Nucleus accumbens (tissue), 56 donors: ENCODE measurements around the gene MBNL2.
"Not testable (repeated sequence)": the region's sequence is repeated elsewhere in the genome, so short reads cannot be mapped to it uniquely, and the experiment has no call there.

ENCODE experiments used
- DNase-seq, 56 donors: peaks; one replicate each; lab custom pipeline; 2025; lab: John Stamatoyannopoulos, UW

MBNL2 gene

DNA sequence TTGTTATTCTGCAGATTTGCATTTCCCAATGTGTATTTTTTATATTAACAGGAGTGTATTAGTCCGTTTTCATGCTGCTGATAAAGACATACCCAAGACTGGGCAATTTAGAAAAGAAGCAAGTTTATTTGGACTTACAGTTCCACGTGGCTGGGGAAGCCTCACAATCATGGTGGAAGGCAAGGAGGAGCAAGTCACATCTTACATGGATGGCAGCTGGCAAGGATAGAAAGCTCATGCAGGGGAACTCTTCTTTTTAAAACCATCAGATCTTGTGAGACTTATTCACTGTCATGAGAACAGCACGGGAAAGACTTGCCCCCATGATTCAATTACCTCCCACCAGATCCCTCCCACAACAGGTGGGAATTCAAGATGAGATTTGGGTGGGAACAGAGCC is 14.9 kb upstream of the MBNL2 start:
- not testable (repeated sequence) for DNase-seq

DNA sequence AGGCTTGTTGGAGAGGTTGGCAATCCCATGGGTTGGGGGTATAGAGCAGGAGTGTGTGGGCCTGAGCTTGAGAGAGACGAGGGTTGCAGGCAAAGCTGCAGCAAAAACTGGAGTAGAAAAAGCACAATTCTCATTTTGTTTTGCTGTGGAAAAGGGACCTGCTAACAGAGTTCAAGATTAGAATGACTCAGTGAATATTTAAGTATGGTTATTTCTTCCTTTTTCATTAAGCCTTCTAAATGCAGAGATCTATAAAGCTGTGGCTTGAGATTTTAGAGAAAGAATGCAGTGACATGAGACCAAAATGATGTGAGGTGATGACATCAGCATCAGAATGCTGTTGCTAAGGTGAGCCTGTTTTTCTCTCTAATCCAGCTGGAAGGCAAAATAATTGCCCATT is 10.8 kb upstream of the MBNL2 start:
- peak in 5 of 56 donors; percentile 15 to 27 (median 25) for DNase-seq

DNA sequence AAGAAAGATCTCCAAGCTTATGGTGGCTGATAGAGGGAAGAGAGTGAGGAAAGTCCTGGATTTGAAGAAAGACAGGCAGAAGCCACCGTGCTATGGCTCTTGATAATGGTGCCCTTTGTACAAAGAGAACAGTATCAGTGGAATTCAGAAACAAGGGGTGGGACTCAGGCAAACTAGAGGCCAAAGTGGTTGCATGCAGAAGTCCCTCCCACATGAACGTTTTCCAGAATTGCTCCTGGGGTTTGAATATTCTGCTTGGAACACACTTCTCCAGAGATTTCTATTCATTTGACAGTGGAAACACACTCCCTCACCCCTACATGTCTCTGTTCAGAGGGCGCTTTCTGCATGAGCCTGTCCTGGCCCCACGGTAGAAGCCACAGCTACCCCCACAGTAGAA is 10.1 kb upstream of the MBNL2 start:
- DNase-seq, result peak in 25 of 56 donors; percentile 14 to 68 (median 37)

DNA sequence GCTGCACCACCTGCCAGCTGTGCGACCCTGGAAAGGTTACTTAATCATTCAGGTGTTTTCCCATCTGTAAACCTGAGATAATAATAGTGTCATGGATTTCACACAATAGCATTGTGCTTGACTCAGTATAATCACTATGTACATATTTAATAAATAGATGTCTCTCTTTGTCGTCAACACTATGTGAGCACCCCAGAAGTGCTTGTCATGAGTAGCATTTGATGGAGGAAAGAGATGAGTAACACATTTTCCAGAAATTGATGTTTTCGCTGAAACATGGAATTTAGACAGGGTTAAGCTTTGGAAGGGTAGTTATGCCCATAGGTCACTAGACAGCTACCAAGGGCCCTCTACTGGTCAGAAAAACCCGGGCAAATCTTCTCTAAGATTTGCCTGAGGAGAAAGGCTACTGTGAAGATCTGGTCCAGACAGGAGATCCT is 9.5 kb upstream of the MBNL2 start:
- DNase-seq, result peak in 17 of 56 donors; percentile 6 to 64 (median 26)

DNA sequence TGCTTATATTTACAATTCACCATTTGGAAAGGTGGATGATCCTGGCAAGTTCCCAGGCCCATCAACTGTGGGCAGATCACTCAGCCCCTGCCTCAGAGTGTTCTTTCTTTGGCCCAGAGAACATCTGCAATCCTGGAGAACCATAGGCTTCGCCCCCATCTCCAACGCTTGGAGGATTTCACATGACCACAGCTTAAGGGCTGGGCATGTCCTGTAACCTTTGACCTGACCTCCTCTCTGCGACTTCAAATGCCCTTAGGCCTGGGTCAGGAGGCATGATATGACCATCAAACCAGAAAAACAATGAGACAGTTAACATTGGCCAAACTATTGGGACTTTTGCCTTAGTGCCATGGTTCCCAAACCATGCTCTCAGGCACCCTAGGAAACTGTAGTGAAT is 7.2 kb upstream of the MBNL2 start:
- no peak for DNase-seq

DNA sequence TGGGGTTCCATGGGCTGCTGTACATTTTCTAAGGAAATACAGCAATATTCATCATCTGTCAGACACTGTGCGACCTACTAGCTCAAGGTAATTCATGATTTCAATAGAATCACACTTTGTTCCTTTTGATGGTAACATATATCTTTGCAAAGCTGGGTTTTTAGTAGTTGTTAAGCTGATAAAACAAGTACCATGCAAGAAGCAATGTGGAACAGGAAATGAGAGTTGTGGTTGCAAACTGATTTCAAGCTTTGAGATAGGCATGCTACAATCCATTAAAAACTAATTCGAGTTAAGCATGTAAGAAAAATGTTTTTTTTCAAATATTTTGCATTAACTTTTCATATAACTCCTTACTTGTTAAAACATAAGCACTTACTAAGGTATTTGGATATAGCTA is 6.8 kb upstream of the MBNL2 start:
- no peak for DNase-seq

DNA sequence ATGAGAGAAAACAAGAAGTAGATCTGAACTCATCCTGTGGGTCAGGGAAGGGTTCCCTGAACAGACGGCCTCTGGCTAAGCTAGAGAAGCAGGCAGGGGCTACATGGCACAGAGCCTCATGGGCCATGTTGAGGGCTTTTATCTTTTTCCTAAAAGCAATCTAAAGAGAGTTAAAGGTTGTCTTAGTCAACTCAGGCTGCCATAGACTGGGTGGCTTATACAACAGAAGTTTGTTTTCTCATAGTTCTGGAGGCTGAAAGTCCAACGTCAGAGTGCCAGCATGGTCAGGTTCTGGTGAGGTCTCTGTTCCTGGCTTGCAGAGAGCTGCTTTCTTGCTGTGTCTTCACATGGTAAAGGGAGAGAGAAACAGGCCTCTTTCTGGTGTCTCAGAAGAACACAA is 2.9 kb upstream of the MBNL2 start:
- DNase-seq, result no peak

DNA sequence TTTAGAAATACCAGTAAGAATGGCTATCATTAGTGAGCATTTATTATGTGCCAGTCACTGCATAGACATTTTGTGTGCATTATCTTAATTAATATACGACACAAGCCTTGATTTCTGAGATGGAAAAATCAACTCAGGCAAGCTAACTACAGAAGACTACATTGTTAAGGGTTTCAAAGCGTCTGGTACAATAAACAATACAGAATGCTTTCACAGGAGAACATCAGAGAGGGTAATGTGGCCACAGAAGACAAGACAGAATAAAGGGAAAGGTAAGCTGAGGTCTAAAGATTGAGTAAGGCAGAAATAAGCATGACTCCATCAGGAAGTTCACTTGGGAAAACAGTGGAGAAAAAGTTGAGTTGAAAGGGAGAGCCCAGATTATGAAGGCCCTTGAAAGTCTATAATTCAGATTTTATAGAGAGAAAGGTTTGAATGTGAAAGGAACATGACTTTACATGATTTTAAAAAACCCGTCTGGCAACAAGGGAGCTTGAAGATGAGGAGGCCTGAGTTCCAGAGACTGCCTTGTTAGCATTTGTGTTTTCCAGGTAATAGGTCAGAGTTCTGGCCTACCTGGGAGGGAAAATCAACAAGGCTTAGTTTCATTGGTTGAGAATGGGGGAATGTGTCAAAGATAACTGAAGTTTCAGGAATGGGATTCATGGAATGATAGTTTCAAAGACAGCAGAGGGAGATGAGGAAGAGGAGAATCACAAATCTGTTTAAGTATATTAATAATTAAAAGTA is 1.8 kb upstream of the MBNL2 start:
- no peak for DNase-seq

DNA sequence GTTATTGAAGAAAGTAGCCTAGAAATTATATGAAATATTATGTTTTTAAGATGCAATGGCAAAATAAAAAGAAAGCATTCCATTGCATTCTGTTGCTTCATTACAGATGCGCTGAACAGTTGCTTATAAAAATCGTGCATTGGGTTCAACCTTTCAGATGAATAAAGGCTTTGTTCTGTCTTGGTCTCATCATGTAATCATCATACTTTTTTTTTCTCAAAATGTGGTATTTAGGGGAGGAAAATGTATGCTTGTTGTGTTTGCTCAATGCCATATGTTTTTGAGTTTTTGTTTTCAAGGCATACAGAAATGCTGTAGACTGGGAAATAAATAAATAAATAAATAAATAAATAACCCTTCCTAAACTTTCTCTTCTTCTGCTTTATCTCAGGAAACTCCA is 1.1 kb upstream of the MBNL2 start:
- no peak for DNase-seq

DNA sequence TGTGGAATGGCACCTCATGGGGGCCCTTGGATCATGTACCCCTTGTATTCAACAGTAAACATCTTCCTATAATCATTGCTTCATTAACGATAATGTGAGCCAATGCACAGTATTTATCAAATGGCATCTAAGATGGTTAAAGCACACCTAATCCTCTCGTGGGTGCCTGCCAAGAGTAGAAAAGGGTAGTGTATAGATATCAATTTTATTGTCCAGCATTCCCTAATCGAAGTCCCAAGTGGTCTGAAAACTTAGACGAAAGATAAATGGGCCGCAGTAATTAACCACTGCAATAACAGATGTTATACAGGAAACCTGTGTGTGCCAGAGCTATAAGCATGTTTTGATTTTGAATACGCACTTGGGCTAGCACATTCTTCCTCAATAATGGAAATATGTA is 667 bp upstream of the MBNL2 start:
- no peak for DNase-seq

DNA sequence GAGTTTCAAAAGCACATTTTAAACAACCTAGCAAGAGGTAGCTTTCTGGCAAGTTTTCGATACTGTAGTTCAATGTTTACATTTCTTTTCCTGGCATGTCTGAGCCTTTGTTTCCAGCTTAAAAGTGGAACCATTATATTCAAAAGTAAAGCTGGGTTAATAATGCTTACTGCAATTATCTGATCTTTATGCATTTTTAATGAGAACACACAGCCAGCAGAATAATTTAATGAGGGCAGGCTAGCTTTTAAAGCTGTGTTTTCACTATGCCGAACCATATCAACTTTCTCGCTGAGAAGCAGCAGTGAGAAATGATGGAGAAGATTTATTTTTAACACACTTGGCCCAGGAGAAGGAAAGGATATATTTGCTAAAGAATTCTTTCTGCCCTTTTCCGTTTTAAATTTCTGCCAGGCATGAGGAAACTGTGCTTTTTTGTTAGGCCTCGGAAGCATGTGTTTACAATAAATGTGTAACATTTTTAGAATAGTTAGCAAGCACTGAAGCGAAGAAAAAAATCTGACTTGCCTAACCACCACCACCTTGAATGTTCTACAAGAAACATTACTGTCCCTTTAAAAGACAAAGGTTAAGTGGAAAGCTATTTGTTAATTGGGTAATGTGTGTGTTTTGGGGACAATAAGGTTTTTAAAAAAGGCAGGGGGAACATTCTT is 1.0 kb downstream of the MBNL2 start:
- peak in 1 of 56 donors; percentile 21 for DNase-seq

DNA sequence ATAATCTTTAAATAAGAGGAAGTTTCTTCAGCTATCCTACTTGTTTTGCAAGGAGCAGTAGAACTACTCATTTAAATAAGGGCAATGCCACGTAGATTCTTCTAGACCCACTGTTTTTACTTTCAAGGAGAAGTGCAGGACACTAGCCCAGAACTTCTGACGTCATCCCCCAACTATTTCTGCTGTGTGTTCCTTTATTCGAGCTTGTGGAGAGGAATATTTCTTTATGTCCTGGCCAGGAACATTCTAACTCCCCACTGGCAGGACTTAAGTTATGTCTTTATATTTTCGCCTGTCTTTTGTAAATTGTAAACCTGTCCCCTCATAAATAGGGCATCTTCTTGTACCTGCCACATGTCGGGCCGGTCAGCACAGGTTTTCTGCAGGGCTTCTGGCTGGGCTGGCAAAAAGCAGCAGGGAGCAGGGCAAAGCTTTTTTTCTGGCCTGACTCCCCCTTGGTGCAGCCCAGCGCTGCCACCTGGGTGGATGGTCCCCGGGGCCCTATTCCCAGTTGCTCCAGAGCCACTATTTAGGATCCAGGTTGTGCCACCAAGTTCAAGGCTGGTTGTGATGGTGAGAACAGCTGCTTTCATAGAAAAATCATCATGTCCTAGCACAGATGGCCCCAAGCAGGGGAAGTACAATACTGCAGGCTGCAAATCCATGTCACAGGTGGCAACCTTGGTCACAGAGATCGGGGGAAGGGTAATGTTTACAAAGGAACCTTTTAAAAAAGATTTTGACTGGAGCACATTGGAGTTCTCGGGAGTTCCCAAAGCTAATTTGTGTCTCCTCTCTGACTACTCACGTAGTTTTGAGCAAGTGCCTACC is 1.8 kb downstream of the MBNL2 start:
- peak in 31 of 56 donors; percentile 9 to 73 (median 44) for DNase-seq

DNA sequence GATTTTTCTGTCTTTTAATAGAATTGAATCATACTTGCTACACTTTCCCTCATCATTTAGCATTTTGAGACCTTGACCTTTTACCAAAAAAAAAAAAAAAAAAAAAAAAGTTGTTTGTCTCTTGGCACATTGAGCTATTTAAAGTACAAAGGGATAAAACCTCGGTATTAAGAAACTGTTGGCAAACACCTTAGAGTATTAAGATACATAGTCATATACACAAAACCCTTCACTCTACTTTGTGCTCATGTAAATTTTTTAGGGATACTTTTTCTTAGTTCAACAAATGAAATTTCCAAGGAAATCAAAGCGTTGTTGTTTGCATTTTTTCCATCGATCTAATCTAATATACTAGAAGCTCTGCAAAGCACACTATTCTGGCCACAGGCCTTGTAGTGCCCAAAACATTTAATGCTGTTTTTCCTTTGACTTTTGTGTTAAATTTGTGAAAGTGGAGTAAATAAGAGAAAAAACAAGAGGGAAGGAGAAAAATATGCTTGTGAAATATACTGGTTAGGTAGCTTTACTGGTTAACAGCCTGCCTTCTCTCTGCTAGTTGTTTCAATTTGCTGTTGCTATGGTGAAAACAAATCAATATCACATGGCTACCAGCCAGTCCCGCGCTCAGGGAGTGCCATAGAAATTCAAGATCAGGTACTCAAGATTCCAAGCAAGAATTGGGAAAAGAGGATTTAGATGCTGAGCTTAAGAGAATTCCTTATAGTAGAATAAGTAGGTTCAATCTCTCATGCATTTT is 2.6 kb downstream of the MBNL2 start:
- peak in 11 of 56 donors; percentile 7 to 50 (median 22) for DNase-seq

DNA sequence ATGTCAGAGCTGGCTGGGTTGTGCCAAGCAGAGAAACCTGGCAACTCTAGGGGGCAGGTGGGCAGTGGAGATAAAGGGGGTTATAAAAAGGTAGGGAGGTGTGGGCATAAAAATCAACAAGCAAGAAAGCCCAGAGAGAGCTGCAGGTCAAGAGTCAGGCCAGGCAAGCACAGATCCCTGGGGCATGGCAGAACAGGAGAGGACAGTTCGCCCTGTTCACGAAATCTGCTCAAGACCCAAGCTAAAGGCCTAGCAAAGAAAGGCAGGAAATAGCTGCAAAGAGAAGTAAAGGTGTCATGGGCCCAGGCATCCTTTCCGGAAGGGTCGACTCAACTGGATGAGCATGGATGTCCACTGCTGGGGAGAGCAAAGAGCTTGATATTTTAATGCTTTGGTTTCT is 3.4 kb downstream of the MBNL2 start:
- DNase-seq, result peak in 1 of 56 donors; percentile 15

DNA sequence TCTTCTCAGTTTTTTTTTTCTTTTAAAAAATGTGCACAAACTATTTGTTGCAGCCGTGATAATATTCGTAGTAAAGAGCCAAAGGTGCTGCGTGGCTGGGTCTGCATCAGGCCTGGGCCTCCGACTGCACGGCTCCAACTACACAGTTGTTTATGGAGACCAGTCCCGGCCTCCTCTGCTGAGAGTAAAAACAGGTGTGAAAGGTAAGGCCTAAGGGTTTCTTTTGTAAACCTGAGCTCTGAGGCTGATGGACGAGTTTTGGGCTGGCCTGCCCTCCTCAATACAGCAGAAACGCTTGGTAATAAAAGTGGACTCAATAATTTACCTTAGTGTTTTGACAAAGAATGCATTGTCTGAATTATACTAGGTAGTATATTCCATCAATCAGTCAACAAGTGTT is 3.9 kb downstream of the MBNL2 start:
- DNase-seq, result peak in 1 of 56 donors; percentile 15

DNA sequence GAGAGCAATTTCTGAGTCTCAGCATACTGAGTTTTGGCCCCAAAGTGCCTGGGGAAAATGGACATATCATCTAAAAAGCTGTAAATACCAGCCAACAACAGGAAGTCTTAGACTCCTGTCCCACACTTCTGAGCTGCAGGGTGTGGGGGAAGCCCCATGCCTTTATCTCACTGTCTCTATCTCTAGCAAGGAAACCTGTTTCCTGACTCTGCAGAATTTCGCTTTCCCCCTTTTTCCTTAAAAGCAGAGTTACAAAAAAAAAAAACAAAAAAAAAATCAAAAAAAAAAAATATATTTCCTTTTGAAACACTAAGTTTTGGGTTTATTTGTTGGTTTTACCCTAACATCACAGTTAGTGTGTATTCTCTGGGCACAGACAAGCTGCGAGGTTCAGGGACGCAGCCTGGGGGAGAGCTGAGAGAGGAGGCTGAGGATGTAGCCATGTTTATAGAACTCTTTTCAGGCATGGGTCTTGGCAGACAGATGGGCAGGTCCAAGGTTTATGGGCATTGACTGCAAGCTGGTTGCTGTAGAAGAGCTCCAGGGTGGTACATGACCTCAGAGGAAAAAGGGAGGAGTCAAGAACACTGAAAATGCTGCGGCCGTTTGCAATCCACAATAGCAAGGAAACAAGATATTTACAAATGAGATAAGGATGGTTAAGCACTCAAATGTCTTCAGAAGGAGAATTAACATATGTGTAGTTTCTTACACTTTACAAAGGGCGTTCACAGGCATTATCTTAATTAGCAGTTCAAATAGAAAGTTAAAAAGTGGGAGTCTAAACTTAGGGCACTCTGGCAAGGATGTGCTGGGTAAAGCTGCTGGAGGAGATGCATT is 4.9 kb downstream of the MBNL2 start:
- no peak for DNase-seq

DNA sequence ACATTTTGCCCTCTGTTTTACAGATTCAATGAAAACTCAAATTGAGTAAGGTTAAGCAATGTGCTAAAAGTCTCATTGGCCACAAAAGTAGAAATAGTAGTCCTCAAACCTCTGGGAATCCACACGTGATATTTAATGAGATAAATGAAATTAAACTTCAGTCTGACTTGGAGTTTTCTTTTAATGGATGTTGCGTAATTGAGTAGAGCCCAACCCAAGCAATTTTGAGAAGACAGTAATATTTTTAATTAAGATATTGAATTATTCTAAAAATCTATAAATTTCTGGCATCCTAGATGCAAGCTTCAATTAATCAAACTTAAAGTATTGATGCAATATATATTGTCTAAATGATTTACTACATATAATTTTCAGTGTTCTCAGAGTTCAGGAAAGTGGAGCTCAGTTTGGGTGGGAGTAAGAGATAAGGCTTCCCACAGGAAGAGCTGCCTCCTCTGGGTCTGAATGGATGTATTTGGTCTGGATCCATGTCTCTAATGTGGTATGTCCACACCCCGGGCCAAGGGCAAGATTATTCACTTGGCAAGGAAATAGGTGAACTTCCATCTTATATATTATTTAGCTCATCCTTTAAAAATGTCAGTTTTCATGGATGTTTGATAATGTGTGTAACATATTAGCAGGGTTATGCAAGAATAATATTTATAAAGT is 6.9 kb downstream of the MBNL2 start:
- DNase-seq, result no peak

DNA sequence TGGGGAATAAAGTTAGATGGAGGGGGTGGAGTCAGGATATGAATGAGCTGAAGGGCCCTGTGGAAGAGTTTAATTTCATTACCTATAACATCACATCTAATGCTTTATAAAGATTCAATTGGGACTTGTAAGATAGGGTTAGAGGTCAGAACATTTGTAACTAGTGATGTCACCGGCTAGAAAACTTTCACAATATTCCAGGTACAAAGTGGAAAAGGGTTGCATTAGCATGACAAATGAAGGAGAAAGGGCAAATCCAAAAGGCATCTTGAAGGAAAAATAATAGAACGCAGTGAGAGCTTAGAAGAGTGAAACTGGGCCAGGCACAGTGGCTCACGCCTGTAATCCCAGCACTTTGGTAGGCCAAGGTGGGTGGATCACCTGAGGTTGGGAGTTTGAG is 7.6 kb downstream of the MBNL2 start:
- no peak for DNase-seq
